ENCODE data around the gene SLC16A12.

DNA sequence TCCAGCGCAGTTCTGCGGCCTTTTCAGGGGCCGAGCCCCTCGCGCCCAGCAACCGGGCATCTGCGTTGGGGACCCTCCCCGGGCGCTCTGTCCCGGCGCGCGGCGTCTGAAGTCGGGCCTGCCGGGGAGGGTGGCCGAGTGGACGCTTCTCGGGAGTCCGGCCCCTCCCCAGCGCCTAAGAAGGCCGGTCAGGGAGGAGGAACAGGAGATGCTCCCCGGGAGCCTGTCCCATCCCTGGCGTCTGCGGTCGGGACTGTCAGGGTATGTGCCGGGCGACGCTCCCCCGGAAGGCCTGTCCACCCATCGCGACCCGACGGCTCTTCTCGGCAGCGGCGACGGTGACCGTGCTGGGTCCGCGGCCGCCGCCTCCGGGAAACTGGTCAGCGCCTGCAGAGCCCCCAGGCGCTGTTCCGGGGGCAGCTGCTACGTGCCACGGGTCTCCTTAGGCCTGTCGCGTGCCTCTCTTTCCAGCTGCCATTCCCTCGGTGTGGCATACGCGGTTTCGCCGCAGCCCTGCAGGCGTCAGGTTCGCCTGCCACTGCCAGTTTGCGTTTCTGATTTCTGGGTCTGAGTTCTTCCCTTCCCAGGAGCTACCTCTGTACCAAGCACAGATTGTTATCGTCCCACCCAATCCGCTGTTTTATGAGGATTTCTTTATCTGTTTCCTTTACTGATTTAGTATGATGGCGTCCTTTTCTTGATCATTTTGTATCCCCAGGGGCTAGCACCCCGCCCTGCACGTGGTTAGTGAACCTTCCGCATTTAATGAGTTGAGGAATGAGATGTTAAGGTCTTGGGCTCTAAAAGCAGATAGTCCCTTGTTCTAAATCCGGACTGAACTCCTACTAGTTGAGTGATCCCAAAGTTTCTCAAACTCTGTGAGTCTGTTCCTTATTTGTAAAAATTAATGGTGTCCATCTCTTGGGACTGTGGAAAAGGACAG lies 120.2 kb downstream of the SLC16A12 start:
- TF ChIP-seq POLR2A (IDR thresholded peaks at IDR 0.05; ENCODE audit: control extremely low read depth in 1 of 2, low read depth in 2 of 2, low read length in 2 of 2) (0 out of 3 replicates have a peak, but pooled peaks of 1 of the 2 experiments have one; percentile 3), RBBP5 (IDR thresholded peaks at IDR 0.05; ENCODE audit: borderline replicate concordance, low read depth, low read length) (peak; percentile 81; the same call in 1 of the 2 replicates)
- TF ChIP-seq, protein P1, sequence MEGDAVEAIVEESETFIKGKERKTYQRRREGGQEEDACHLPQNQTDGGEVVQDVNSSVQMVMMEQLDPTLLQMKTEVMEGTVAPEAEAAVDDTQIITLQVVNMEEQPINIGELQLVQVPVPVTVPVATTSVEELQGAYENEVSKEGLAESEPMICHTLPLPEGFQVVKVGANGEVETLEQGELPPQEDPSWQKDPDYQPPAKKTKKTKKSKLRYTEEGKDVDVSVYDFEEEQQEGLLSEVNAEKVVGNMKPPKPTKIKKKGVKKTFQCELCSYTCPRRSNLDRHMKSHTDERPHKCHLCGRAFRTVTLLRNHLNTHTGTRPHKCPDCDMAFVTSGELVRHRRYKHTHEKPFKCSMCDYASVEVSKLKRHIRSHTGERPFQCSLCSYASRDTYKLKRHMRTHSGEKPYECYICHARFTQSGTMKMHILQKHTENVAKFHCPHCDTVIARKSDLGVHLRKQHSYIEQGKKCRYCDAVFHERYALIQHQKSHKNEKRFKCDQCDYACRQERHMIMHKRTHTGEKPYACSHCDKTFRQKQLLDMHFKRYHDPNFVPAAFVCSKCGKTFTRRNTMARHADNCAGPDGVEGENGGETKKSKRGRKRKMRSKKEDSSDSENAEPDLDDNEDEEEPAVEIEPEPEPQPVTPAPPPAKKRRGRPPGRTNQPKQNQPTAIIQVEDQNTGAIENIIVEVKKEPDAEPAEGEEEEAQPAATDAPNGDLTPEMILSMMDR (IDR thresholded peaks at IDR 0.05; ENCODE audit: control extremely low read depth in 1 of 3, insufficient read depth in 1 of 3, low read depth in 1 of 3, low read length in 3 of 3) = no peak

Measured in H1 (cell line).